A549 (cell line): ENCODE data around the gene NOSIP. TPM values are rescaled to one million over a fixed set of nuclear protein-coding genes. Genes with fewer than 3 reads are reported as not detected.

Source experiments
- ATAC-seq, 2 experiments: fragments of 200-7000 bp in 1 of 2; fragments of >200 bp in 1 of 2; cut with Nextera tagmentation in 1 of 2; cut with Tn5 transposase in 1 of 2; 3 replicates each; pipeline versions ENCODE4 v1.8.0 to v1.9.1; 2018 to 2020; ENCODE audit warnings: mild to moderate bottlenecking in 1 of 2, moderate library complexity in 1 of 2
- CTCF ChIA-PET: fragments of 300-600 bp; sonication (Branson Sonifier 250); formaldehyde crosslinking; extraction: SDS; loops from one replicate; lab custom pipeline; 2021; ENCODE audit warnings: antibody characterized with exemption, inconsistent platforms; lab: Yijun Ruan, JAX
- POLR2A ChIA-PET: fragments of 350-600 bp; formaldehyde crosslinking; extraction: SDS; loops from one replicate; lab custom pipeline; 2021; ENCODE audit warnings: antibody characterized with exemption, inconsistent platforms; lab: Yijun Ruan, JAX
- DNase-seq, 2 experiments: peaks; one replicate each; pipeline versions ENCODE4 v3.0.0 to v3.0.0-alpha.2; 2011 to 2016; ENCODE audit warnings: low read depth in 1 of 2, low spot score in 1 of 2
- FAIRE-seq: peaks from 2 replicates; lab custom pipeline; 2011; peaks lifted over from hg19 to GRCh38; lab: Jason Lieb, UNC
- H3K27ac ChIP-seq, 2 experiments: fragments of >200 bp; sonication (Bioruptor Twin); formaldehyde crosslinking; 3 replicates each; pipeline ENCODE4 v1.5.1; 2016 to 2017
- H3K4me1 ChIP-seq: fragments of >200 bp; sonication (Bioruptor Twin); formaldehyde crosslinking; 3 replicates; pipeline ENCODE4 v1.6.1; 2016
- H3K4me2 ChIP-seq: fragments of >200 bp; sonication (Bioruptor Twin); formaldehyde crosslinking; 3 replicates; pipeline ENCODE4 v1.6.1; 2016
- H3K4me3 ChIP-seq: fragments of >200 bp; sonication (Bioruptor Twin); formaldehyde crosslinking; 3 replicates; pipeline ENCODE4 v1.5.1; 2016
- H3K9me3 ChIP-seq: fragments of >200 bp; sonication (Bioruptor Twin); formaldehyde crosslinking; 3 replicates; pipeline ENCODE4 v1.6.1; 2016
- CBX2 ChIP-seq: fragments of 200-600 bp; sonication (generic); IDR thresholded peaks from 2 replicates; pipeline ENCODE4 v1.6.1; 2016; ENCODE audit warnings: low read depth, mild to moderate bottlenecking, borderline replicate concordance
- CBX8 ChIP-seq: fragments of 200-600 bp; sonication (generic); IDR thresholded peaks from 2 replicates; pipeline ENCODE4 v1.6.1; 2016
- CHD4 ChIP-seq: fragments of 200-600 bp; sonication (generic); IDR thresholded peaks from 2 replicates; pipeline ENCODE4 v1.6.1; 2016; ENCODE audit warnings: antibody characterized with exemption, mild to moderate bottlenecking, borderline replicate concordance
- CTCF ChIP-seq: fragments of >200 bp; sonication (Bioruptor Twin); formaldehyde crosslinking; IDR thresholded peaks from 3 replicates; pipeline ENCODE4 v1.5.1; 2016
- E2F6 ChIP-seq: IDR thresholded peaks from 2 replicates; pipeline ENCODE4 v1.6.1; 2012; ENCODE audit warnings: low read depth, borderline replicate concordance
- EP300 ChIP-seq, 2 experiments: fragments of >200 bp; sonication (Bioruptor Twin); formaldehyde crosslinking; IDR thresholded peaks; 2 replicates in 1 of 2; 3 replicates in 1 of 2; pipeline ENCODE4 v1.6.1; 2016 to 2017
- ESRRA ChIP-seq: fragments of 150-350 bp; IDR thresholded peaks from 2 replicates; pipeline ENCODE4 v1.6.1; 2014; ENCODE audit warnings: mild to moderate bottlenecking, low read length, borderline replicate concordance
- GATA3 ChIP-seq: IDR thresholded peaks from 2 replicates; pipeline ENCODE4 v1.6.1; 2012; ENCODE audit warnings: borderline replicate concordance
- HDAC2 ChIP-seq: fragments of 200-600 bp; sonication (generic); IDR thresholded peaks from 2 replicates; pipeline ENCODE4 v1.6.1; 2016
- HEYL ChIP-seq: fragments of 250-450 bp; sonication (Bioruptor Pico); IDR thresholded peaks from 2 replicates; pipeline ENCODE4 v1.8.0; 2021; ENCODE audit warnings: mild to moderate bottlenecking, moderate library complexity
- HMGXB4 ChIP-seq: fragments of 250-450 bp; sonication (Bioruptor Pico); IDR thresholded peaks from 2 replicates; pipeline ENCODE4 v1.5.0; 2021; ENCODE audit warnings: mild to moderate bottlenecking, moderate library complexity, borderline replicate concordance
- HOXA7 ChIP-seq: fragments of 250-450 bp; sonication (Bioruptor Pico); IDR thresholded peaks from 2 replicates; pipeline ENCODE4 v1.5.0; 2020; ENCODE audit warnings: mild to moderate bottlenecking, moderate library complexity
- JUNB ChIP-seq: fragments of >200 bp; sonication (Bioruptor Twin); formaldehyde crosslinking; IDR thresholded peaks from 2 replicates; pipeline ENCODE4 v1.6.1; 2016
- KDM5A ChIP-seq: fragments of 200-600 bp; sonication (generic); IDR thresholded peaks from 2 replicates; pipeline ENCODE4 v1.6.1; 2016; ENCODE audit warnings: antibody characterized with exemption, mild to moderate bottlenecking
- MAFK ChIP-seq: fragments of 450-650 bp; IDR thresholded peaks from 2 replicates; pipeline ENCODE4 v1.6.1; 2014; ENCODE audit not compliant: partially characterized antibody
- MAX ChIP-seq: IDR thresholded peaks from 2 replicates; pipeline ENCODE4 v1.6.1; 2012
- MAZ ChIP-seq: fragments of 150-350 bp; IDR thresholded peaks from 2 replicates; pipeline ENCODE4 v1.6.1; 2014; ENCODE audit warnings: antibody characterized with exemption, low read depth, low read length, borderline replicate concordance
- NPAS2 ChIP-seq: fragments of 250-450 bp; sonication (Bioruptor Pico); IDR thresholded peaks from 2 replicates; pipeline ENCODE4 v1.8.0; 2022; ENCODE audit warnings: mild to moderate bottlenecking, moderate library complexity, borderline replicate concordance
- POLR2A ChIP-seq: IDR thresholded peaks from 2 replicates; pipeline ENCODE4 v1.6.1; 2012; ENCODE audit warnings: mild to moderate bottlenecking, low read length
- POLR2AphosphoS2 ChIP-seq: conservative IDR thresholded peaks from 2 replicates; pipeline ENCODE4 v1.6.1; 2012; ENCODE audit warnings: low read length, improper control_type of control experiment, inconsistent platforms
- RAD21 ChIP-seq, 2 experiments: fragments of >200 bp in 1 of 2; sonication (Bioruptor Twin) in 1 of 2; formaldehyde crosslinking in 1 of 2; IDR thresholded peaks in 1 of 2; conservative IDR thresholded peaks in 1 of 2; 2 replicates in 1 of 2; 3 replicates in 1 of 2; pipeline ENCODE4 v1.6.1; 2012 to 2018; ENCODE audit warnings: inconsistent platforms in 1 of 2
- REST ChIP-seq: fragments of 200-600 bp; sonication (generic); IDR thresholded peaks from 2 replicates; pipeline ENCODE4 v1.6.1; 2016; ENCODE audit warnings: antibody characterized with exemption, mild to moderate bottlenecking, moderate library complexity
- RFX5 ChIP-seq: fragments of 450-650 bp; IDR thresholded peaks from 2 replicates; pipeline ENCODE4 v1.7.1; 2014; ENCODE audit warnings: antibody characterized with exemption, mild to moderate bottlenecking, moderate library complexity
- SMC3 ChIP-seq: fragments of >200 bp; sonication (Bioruptor Twin); formaldehyde crosslinking; IDR thresholded peaks from 3 replicates; pipeline ENCODE4 v1.6.1; 2018; ENCODE audit warnings: inconsistent platforms
- USF2 ChIP-seq: fragments of 450-650 bp; IDR thresholded peaks from 2 replicates; pipeline ENCODE4 v1.6.1; 2014; ENCODE audit warnings: antibody characterized with exemption
- ZC3H11A ChIP-seq: fragments of 450-650 bp; IDR thresholded peaks from 2 replicates; pipeline ENCODE4 v1.6.1; 2014; ENCODE audit warnings: antibody characterized with exemption, mild to moderate bottlenecking
- ZNF302 ChIP-seq: fragments of 250-450 bp; sonication (Bioruptor Pico); IDR thresholded peaks from 2 replicates; pipeline ENCODE4 v1.9.0; 2021; ENCODE audit warnings: inconsistent platforms, mild to moderate bottlenecking, moderate library complexity
- WGBS: methylation state at CpG from one replicate; pipeline ENCODE4 v1.1.6; 2017; ENCODE audit errors: missing lambda C conversion rate; 5-methylcytosine and 5-hydroxymethylcytosine counted together
- polyA plus RNA-seq, 4 experiments: library from polyadenylated mRNA; depleted of rRNA in 3 of 4; stranded (reverse); fragments of >200 nt; fragmentation: RNase III in 1 of 4; extraction: RNeasy Plus Mini Kit Qiagen cat#74134 plus additional on column Dnase treatment in 1 of 4; gene quantifications; 2 replicates in 3 of 4; 3 replicates in 1 of 4; pipeline ENCODE4 v1.2.3, GENCODE V29; 2011 to 2017

NOSIP gene
- polyA plus RNA-seq, 2 of the 4 experiments (the other 2 are of a cell fraction): 49.0 to 101 TPM

- TF ChIP-seq GATA3: no peak
- TF ChIP-seq CBX8: no peak
- no peak for TF ChIP-seq ZC3H11A
- no peak overlapping the region for H3K4me3 ChIP-seq
- no peak overlapping the region for H3K27ac ChIP-seq
- ATAC-seq (no peak), DNase-seq (no peak), FAIRE-seq (no peak)
- no peaks in the 10 kb centered on the region for H3K9me3 ChIP-seq
- H3K4me2 ChIP-seq: no peak overlapping the region
- WGBS: 80% methylated on average over 12 of the region's 12 CpGs
- ChIA-PET CTCF (interaction anchor here (0.6 to 10.4 kb wide), 7 partner anchors 10 to 163 kb away, joined by 3 to 201 read pairs (median 4); no protein-coding TSS in a partner anchor), POLR2A (interaction anchor here (0.6 kb wide), 1 partner anchor 42 kb away, joined by 7 read pairs; no protein-coding TSS in a partner anchor)
- H3K4me1 ChIP-seq: peaks cover 9% of the 10 kb centered on the region
Measured at GRCh38 chr19:49507803-49508494, 72.4 kb downstream of the NOSIP start.

- POLR2A ChIA-PET: interaction anchor here (0.8 kb wide), 1 partner anchor 170 kb away, joined by 3 read pairs; no protein-coding TSS in a partner anchor
- Histone ChIP-seq H3K4me1 (no peaks in the 10 kb centered on the region), H3K4me3 (no peak overlapping the region), H3K9me3 (no peaks in the 10 kb centered on the region), H3K27ac (no peak overlapping the region), H3K4me2 (no peak overlapping the region)
- CTCF ChIA-PET: interaction anchor here (0.6 to 10.4 kb wide), 8 partner anchors 9 to 172 kb away, joined by 3 to 201 read pairs (median 7); partner anchors contain the start of genes RPL13A and RPS11
- DNase-seq (peak; percentile 75 to 80), FAIRE-seq (no peak), ATAC-seq (peak; percentile 56 to 67)
- no peak; the same call in 1 of the 2 replicates for TF ChIP-seq CHD4
- no peak for TF ChIP-seq HEYL (CRISPR knock-in tag)
- peak; percentile 86 for TF ChIP-seq CTCF
- peak; percentile 82 for TF ChIP-seq SMC3
- TF ChIP-seq ZNF302 (CRISPR knock-in tag): no peak
- no peak for TF ChIP-seq JUNB
- TF ChIP-seq KDM5A: no peak
- TF ChIP-seq MAFK: no peak
- TF ChIP-seq EP300 (IDR thresholded peaks at IDR 0.05): no peak
- no peak for TF ChIP-seq POLR2A
- TF ChIP-seq NPAS2 (CRISPR knock-in tag): no peak
- TF ChIP-seq CBX2: no peak
- no peak for TF ChIP-seq HDAC2
- TF ChIP-seq RAD21 (conservative IDR thresholded peaks at IDR 0.05 in 1 of 2, IDR thresholded peaks at IDR 0.05 in 1 of 2): peak; percentile 87 to 98
- TF ChIP-seq HOXA7 (CRISPR knock-in tag): no peak
- TF ChIP-seq E2F6: no peak
- TF ChIP-seq ZC3H11A: no peak
- 0 out of 2 replicates have a peak, but pooled peaks have one; percentile 30 for TF ChIP-seq MAX
- no peak for TF ChIP-seq USF2
- no peak for TF ChIP-seq POLR2AphosphoS2
- no peak for TF ChIP-seq ESRRA
- TF ChIP-seq MAZ: no peak
- no peak for TF ChIP-seq RFX5
- TF ChIP-seq REST: 0 out of 2 replicates have a peak, but pooled peaks have one; percentile 35
- no peak for TF ChIP-seq HMGXB4 (CRISPR knock-in tag)
- WGBS: 21% methylated on average over 8 of the region's 8 CpGs
Measured at GRCh38 chr19:49506575-49507105, 73.7 kb downstream of the NOSIP start.
